Activated naive CD4-positive, alpha-beta T cell treated with anti-CD3 and anti-CD28 coated beads, Interleukin-2, amount 10 ng/mL, durations not matched to agents 7 days and 5 days (primary cell): ENCODE results near the gene BICRAL.
"Not testable (repeated sequence)": the region's sequence is repeated elsewhere in the genome, so short reads cannot be mapped to it uniquely, and the experiment has no call there.

Experiments used
- CTCF ChIA-PET: fragments of 350-600 bp; sonication (Branson Sonifier 250); formaldehyde crosslinking; loops from one replicate; lab custom pipeline; 2021; ENCODE audit warnings: antibody characterized with exemption; lab: Charles Lee
- DNase-seq: peaks from one replicate; pipeline ENCODE4 v3.0.0-alpha.2; 2020
- H3K27ac Mint-ChIP-seq: one replicate; pipeline ENCODE4 v1.8.0; 2021; ENCODE audit warnings: mild to moderate bottlenecking, moderate library complexity, mixed read lengths
- H3K27me3 Mint-ChIP-seq: one replicate; pipeline ENCODE4 v1.8.0; 2021; ENCODE audit warnings: mild to moderate bottlenecking, mixed read lengths
- H3K36me3 Mint-ChIP-seq: one replicate; pipeline ENCODE4 v1.8.0; 2021; ENCODE audit warnings: mixed read lengths
- H3K4me1 Mint-ChIP-seq: one replicate; pipeline ENCODE4 v1.8.0; 2021; ENCODE audit warnings: mixed read lengths
- H3K4me3 Mint-ChIP-seq: one replicate; pipeline ENCODE4 v1.8.0; 2021; ENCODE audit warnings: mild to moderate bottlenecking, moderate library complexity, mixed read lengths
- H3K9me3 Mint-ChIP-seq: one replicate; pipeline ENCODE4 v1.8.0; 2021; ENCODE audit warnings: mixed read lengths

BICRAL gene, protein sequence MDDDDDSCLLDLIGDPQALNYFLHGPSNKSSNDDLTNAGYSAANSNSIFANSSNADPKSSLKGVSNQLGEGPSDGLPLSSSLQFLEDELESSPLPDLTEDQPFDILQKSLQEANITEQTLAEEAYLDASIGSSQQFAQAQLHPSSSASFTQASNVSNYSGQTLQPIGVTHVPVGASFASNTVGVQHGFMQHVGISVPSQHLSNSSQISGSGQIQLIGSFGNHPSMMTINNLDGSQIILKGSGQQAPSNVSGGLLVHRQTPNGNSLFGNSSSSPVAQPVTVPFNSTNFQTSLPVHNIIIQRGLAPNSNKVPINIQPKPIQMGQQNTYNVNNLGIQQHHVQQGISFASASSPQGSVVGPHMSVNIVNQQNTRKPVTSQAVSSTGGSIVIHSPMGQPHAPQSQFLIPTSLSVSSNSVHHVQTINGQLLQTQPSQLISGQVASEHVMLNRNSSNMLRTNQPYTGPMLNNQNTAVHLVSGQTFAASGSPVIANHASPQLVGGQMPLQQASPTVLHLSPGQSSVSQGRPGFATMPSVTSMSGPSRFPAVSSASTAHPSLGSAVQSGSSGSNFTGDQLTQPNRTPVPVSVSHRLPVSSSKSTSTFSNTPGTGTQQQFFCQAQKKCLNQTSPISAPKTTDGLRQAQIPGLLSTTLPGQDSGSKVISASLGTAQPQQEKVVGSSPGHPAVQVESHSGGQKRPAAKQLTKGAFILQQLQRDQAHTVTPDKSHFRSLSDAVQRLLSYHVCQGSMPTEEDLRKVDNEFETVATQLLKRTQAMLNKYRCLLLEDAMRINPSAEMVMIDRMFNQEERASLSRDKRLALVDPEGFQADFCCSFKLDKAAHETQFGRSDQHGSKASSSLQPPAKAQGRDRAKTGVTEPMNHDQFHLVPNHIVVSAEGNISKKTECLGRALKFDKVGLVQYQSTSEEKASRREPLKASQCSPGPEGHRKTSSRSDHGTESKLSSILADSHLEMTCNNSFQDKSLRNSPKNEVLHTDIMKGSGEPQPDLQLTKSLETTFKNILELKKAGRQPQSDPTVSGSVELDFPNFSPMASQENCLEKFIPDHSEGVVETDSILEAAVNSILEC

DNA sequence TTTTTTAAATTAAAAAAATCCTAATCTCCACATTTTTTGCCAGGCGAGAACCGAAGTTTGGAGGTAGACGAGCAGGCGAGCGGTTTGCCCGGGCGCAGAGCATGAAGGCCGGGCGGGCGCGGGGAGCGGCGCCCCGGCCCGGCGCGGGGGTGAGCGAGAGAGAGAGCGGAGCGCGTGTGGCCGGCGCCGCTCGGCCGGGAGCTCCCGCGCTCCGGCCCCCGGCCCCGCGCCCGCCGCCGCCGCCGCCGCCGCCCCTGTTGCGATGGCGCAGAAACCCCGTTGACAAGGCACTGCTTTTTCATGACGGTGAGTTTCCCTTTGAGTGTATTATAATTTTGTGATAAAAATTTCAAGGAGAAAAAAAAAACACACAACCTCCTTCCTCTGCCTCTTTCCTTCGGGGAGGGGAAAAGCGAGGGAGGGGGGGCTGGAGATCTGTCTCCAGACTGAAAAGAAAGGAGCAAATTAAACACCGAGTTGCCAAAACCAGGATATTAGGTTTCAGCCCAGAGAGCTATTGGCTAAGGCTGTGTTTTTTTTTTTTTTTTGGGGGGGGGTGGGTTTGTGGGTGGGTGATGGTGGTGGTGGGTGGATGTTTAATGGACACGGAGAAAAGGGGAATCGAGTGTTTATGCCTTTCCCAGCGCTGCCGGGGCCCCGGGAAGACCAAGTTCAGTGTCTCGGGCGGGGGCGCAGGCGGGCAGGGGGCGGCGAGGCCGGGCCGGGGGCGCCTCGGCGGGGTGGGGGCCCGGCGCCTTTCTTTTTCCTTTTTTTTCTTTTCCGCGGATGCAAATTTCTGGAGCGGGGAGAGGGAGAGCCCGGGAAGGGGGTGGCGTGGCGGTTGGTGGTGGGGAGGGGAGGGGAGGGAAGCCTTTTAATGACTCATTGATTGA, at the start of gene BICRAL:
Gene BICRAL (plus strand): TSS at position 257 of the 893 bp plus-strand sequence. CDS start 39,971 bp downstream, outside the sequence.
- H3K4me3 Mint-ChIP-seq: peak within 1 kb of the TSS; percentile 81
- CTCF ChIA-PET: no interaction called here

GRCh38 chr6:42733867-42734481, 47.9 kb upstream of the BICRAL start:
- not testable (repeated sequence) for DNase-seq, H3K9me3 Mint-ChIP-seq, H3K27ac Mint-ChIP-seq, H3K4me1 Mint-ChIP-seq, H3K4me3 Mint-ChIP-seq, H3K36me3 Mint-ChIP-seq
- peaks cover 28% of the 10 kb centered on the region for H3K27me3 Mint-ChIP-seq
- CTCF ChIA-PET: interaction anchor here (0.6 to 0.8 kb wide), 2 partner anchors 12 to 248 kb away, joined by 3 to 5 read pairs; no protein-coding TSS in a partner anchor

More for the DNA sequence above, at the start of gene BICRAL:
- Mint-ChIP-seq H3K36me3 (peaks cover 24% of the 10 kb centered on the region), H3K27me3 (no peaks in the 10 kb centered on the region), H3K4me1 (peaks cover 37% of the 10 kb centered on the region), H3K9me3 (no peaks in the 10 kb centered on the region), H3K27ac (peak within 1 kb of the TSS; percentile 100)
- peak; percentile 76 for DNase-seq

DNA sequence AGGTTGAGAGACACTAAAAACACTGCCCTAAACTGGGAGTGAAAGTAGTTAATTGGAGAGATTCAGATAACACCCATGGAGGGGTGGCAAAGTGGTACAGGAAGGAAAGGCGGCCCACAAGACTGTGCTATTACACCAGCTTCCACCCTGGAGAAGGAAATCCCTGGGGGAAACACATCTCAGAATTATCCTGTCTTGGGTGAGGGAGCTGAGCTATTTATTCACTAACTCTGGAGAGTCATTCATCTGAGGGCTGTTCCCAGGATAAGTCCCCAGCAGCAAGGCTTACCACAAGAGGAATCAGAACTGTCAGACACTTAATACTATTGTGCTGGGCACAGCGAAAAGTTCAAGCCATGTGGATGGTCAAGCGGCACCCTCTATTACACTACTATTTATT, 45.9 kb upstream of the BICRAL start:
- CTCF ChIA-PET: interaction anchor here (1.0 kb wide), 1 partner anchor 10 kb away, joined by 4 read pairs; no protein-coding TSS in a partner anchor
- H3K27ac Mint-ChIP-seq: no peak overlapping the region
- H3K27me3 Mint-ChIP-seq: peaks cover 34% of the 10 kb centered on the region

GRCh38 chr6:42740725-42741124, 41.1 kb upstream of the BICRAL start:
- H3K4me3 Mint-ChIP-seq: no peak overlapping the region
- peaks cover 17% of the 10 kb centered on the region for H3K4me1 Mint-ChIP-seq
- CTCF ChIA-PET: interaction anchor here (1.1 to 1.2 kb wide), 2 partner anchors 10 to 78 kb away, joined by 3 read pairs; no protein-coding TSS in a partner anchor
- peaks cover 14% of the 10 kb centered on the region for H3K36me3 Mint-ChIP-seq
- DNase-seq: no peak
- no peak overlapping the region for H3K27ac Mint-ChIP-seq
- no peaks in the 10 kb centered on the region for H3K9me3 Mint-ChIP-seq
- H3K27me3 Mint-ChIP-seq: peaks cover 37% of the 10 kb centered on the region

More for the DNA sequence above, 45.9 kb upstream of the BICRAL start:
- Mint-ChIP-seq H3K4me1 (no peaks in the 10 kb centered on the region), H3K9me3 (no peaks in the 10 kb centered on the region), H3K4me3 (no peak overlapping the region), H3K36me3 (no peaks in the 10 kb centered on the region)
- DNase-seq: no peak

DNA sequence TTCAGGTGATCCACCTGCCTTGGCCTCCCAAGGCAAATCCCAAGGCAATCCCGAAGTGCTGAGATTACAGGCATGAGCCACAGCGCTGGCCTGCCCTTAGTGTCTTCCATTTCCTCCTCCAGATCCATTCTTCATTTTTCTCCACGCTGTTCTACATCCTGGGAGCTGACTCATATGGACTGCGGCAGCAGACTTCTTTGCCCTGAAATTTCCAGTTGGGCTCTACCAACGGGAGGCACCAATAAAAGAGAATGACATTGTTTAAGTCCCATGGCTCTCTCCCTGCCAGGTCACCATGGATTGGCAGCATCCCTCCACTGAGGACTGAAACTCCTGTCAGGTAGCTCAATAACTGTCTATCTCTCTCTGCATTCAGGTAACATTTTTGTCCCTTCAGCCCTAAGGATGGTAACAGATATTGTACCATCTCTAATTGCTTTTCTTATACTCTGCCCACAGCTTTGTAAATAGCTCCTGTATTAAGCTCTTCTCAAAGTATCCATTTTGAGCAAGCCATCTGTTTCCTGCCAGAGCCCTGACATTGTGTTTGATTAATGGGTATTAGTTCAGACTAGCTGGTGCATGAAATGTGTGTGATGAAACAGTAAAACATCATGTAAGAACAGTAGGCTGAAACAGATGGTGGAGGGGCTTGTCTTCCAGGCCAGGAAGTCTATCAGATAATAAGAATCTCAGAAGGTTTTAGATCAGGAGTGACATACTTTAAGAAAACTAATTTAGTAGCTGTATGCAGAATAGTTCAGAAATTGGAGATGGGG, 39.5 kb upstream of the BICRAL start:
- no peak overlapping the region for H3K4me3 Mint-ChIP-seq
- no peak overlapping the region for H3K27ac Mint-ChIP-seq
- H3K4me1 Mint-ChIP-seq: peaks cover 19% of the 10 kb centered on the region
- CTCF ChIA-PET: interaction anchor here (0.7 to 1.4 kb wide), 2 partner anchors 11 to 149 kb away, joined by 3 to 4 read pairs; no protein-coding TSS in a partner anchor
- DNase-seq: no peak
- H3K36me3 Mint-ChIP-seq: peaks cover 16% of the 10 kb centered on the region
- H3K9me3 Mint-ChIP-seq: no peaks in the 10 kb centered on the region
- H3K27me3 Mint-ChIP-seq: peaks cover 28% of the 10 kb centered on the region

GRCh38 chr6:42744351-42744893, 37.4 kb upstream of the BICRAL start:
- Mint-ChIP-seq H3K4me1 (peaks cover 35% of the 10 kb centered on the region), H3K27me3 (peaks cover 16% of the 10 kb centered on the region), H3K27ac (peak overlapping the region; percentile 16), H3K36me3 (peaks cover 26% of the 10 kb centered on the region), H3K4me3 (peak overlapping the region; percentile 100), H3K9me3 (no peaks in the 10 kb centered on the region)
- CTCF ChIA-PET: interaction anchor here (1.5 kb wide), 1 partner anchor 197 kb away, joined by 4 read pairs; no protein-coding TSS in a partner anchor
- no peak for DNase-seq

GRCh38 chr6:42745083-42745639, 36.7 kb upstream of the BICRAL start:
- H3K4me3 Mint-ChIP-seq: peak overlapping the region; percentile 100
- H3K27ac Mint-ChIP-seq: peak overlapping the region; percentile 100
- peaks cover 15% of the 10 kb centered on the region for H3K27me3 Mint-ChIP-seq
- peaks cover 35% of the 10 kb centered on the region for H3K4me1 Mint-ChIP-seq
- DNase-seq: peak; percentile 60
- CTCF ChIA-PET: interaction anchor here (0.7 to 1.6 kb wide), 4 partner anchors 8 to 198 kb away, joined by 3 to 4 read pairs (median 4); partner anchors contain the start of gene RPL7L1
- H3K36me3 Mint-ChIP-seq: peaks cover 27% of the 10 kb centered on the region
- H3K9me3 Mint-ChIP-seq: no peaks in the 10 kb centered on the region

- Mint-ChIP-seq H3K4me1 (peaks cover 35% of the 10 kb centered on the region), H3K4me3 (peak within 1 kb of the TSS; percentile 100), H3K27ac (peak within 1 kb of the TSS; percentile 100), H3K9me3 (no peaks in the 10 kb centered on the region), H3K36me3 (peaks cover 29% of the 10 kb centered on the region), H3K27me3 (peaks cover 10% of the 10 kb centered on the region)
- CTCF ChIA-PET: interaction anchor here (0.6 to 1.8 kb wide), 8 partner anchors 9 to 198 kb away, joined by 3 to 7 read pairs (median 4); partner anchors contain the start of gene RPL7L1
- DNase-seq: peak; percentile 96
Observed at GRCh38 chr6:42745640-42746462, 36.0 kb upstream of the BICRAL start, which contains the start of gene TBCC. Gene TBCC, minus strand, starts transcription at chr6:42746103. Its CDS starts 30 bp downstream, at chr6:42746073.

- peak; percentile 91 for DNase-seq
- Mint-ChIP-seq H3K4me1 (peaks cover 39% of the 10 kb centered on the region), H3K9me3 (no peaks in the 10 kb centered on the region), H3K27ac (peak overlapping the region; percentile 100), H3K36me3 (peaks cover 29% of the 10 kb centered on the region), H3K27me3 (peaks cover 3% of the 10 kb centered on the region), H3K4me3 (peak overlapping the region; percentile 100)
- CTCF ChIA-PET: interaction anchor here (0.6 to 1.8 kb wide), 6 partner anchors 10 to 133 kb away, joined by 3 to 7 read pairs (median 4); partner anchors contain the start of gene RPL7L1
Observed at GRCh38 chr6:42746463-42747391, 35.1 kb upstream of the BICRAL start.
